Aorta (tissue), 5 donors: Measurements from ENCODE around the gene SLC39A1. TPM values are rescaled to one million over a fixed set of nuclear protein-coding genes. Genes with fewer than 3 reads are reported as not detected.
"Not testable (repeated sequence)": the region's sequence is repeated elsewhere in the genome, so short reads cannot be mapped to it uniquely, and the experiment has no call there.

Experiments used
- ATAC-seq: fragments of 200-7000 bp; cut with Tn5 transposase; one replicate; pipeline ENCODE4 v1.9.1; 2022; ENCODE audit warnings: moderate library complexity; ENCODE audit not compliant: low FRiP score
- DNase-seq, 2 donors: peaks; one replicate each; pipeline ENCODE4 v3.0.0-alpha.2; 2020
- H3K27ac ChIP-seq, 2 donors: one replicate each; pipeline ENCODE4 v1.5.1; 2013; ENCODE audit warnings: low read length in 2 of 2, mild to moderate bottlenecking in 2 of 2, moderate library complexity in 2 of 2, control low read depth in 1 of 2, inconsistent platforms in 1 of 2, low read depth in 1 of 2
- H3K27me3 ChIP-seq, 2 donors: one replicate each; pipeline ENCODE4 v1.6.1; 2013; ENCODE audit warnings: control low read depth in 1 of 2, low read length in 1 of 2, mild to moderate bottlenecking in 1 of 2, moderate library complexity in 1 of 2; ENCODE audit not compliant: insufficient read depth in 2 of 2, control insufficient read depth in 1 of 2
- H3K36me3 ChIP-seq, 2 donors: one replicate each; pipeline ENCODE4 v1.6.1; 2013; ENCODE audit warnings: control low read depth in 1 of 2, low read length in 1 of 2, mild to moderate bottlenecking in 1 of 2; ENCODE audit not compliant: insufficient read depth in 2 of 2, control insufficient read depth in 1 of 2
- H3K4me1 ChIP-seq, 2 donors: one replicate each; pipeline ENCODE4 v1.6.1; 2013; ENCODE audit warnings: low read length in 2 of 2, control low read depth in 1 of 2, mild to moderate bottlenecking in 1 of 2, moderate library complexity in 1 of 2; ENCODE audit not compliant: insufficient read depth in 2 of 2, control insufficient read depth in 1 of 2
- H3K4me3 ChIP-seq, 2 donors: one replicate each; pipeline ENCODE4 v1.5.1; 2013; ENCODE audit warnings: low read length in 2 of 2, control low read depth in 1 of 2, mild to moderate bottlenecking in 1 of 2
- H3K9me3 ChIP-seq: one replicate; pipeline ENCODE4 v1.6.1; 2013; ENCODE audit warnings: mild to moderate bottlenecking, low read length; ENCODE audit not compliant: control insufficient read depth
- WGBS, 2 donors: extraction: QIAGEN DNeasy Blood & Tissue Kit; methylation state at CpG; one replicate each; pipeline ENCODE4 v1.1.7; 2013; 5-methylcytosine and 5-hydroxymethylcytosine counted together
- intact Hi-C, 2 donors: fragments of 100-400 bp; cut with DNase I; formaldehyde crosslinking; loops; one replicate each; pipeline versions ENCODE4 v1.14.2 to v1.15.0; 2022
- polyA plus RNA-seq, 2 donors: library from polyadenylated mRNA; stranded (reverse); fragments of 200-250 nt; gene quantifications; one replicate each; pipeline ENCODE4 v1.2.3, GENCODE V29; 2013
- total RNA-seq, 2 donors: library from RNA; stranded (reverse); fragmentation: NEBNext Ultra II Directional; extraction: Animal tissue kit (Norgen Biotek cat#: 25700); gene quantifications; one replicate each; pipeline ENCODE4 v1.2.1, GENCODE V29; 2021
- donor health status: healthy with polysubstance abuse.
- donor health status: Bipolar disorder and iron deficiency.
- donor health status: DM: no; HTN: no; CAD: no.
- donor health status: DM: no; HTN: no; CAD: no.
- donor health status: DM: yes; HTN: yes; CAD: no.

Gene SLC39A1
- total and polyA plus RNA-seq, 4 donors, result 54.5 to 96.7 (median 90.0) TPM

DNA sequence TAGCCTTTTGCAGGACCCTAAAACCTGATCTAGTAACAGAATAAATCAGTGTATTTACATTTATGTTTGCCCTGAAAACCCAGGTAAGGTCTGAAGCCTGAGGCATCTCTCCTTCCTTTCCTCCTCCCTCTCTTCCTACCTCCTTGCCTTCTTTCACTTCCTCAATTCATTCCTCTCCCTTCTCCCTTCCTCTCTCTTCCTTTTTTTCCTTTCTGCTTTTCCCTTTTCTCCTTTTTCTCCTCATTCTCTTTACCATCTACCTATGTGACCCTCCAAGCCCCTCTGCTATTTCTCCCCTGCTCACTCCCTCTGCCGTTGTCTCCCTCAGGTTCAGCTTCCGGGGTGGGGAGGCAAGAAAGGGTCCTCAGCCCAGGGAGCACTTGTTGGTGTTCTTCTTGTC is 18.4 kb upstream of the SLC39A1 start:
- not testable (repeated sequence) for ATAC-seq, H3K4me3 ChIP-seq, H3K4me1 ChIP-seq, H3K36me3 ChIP-seq, H3K9me3 ChIP-seq, DNase-seq, H3K27ac ChIP-seq, H3K27me3 ChIP-seq
- WGBS, 2 donors, result 84 to 89% methylated on average over 2 of the region's 2 CpGs
- intact Hi-C loops, result loop anchor here in 1 of 2 donors (5.0 to 10.0 kb wide), 3 partner anchors 34 to 627 kb away; partner anchors contain the start of genes DENND4B, GATAD2B and S100A9

GRCh38 chr1:153979091-153979490 is 15.8 kb upstream of the SLC39A1 start:
- H3K9me3 ChIP-seq, ATAC-seq, H3K27ac ChIP-seq, H3K36me3 ChIP-seq, H3K4me1 ChIP-seq, H3K27me3 ChIP-seq, intact Hi-C loops, H3K4me3 ChIP-seq: not testable (repeated sequence)
- peak; percentile 9 to 17 for DNase-seq
- WGBS, 2 donors, result 83 to 87% methylated on average over 12 of the region's 12 CpGs

- Histone ChIP-seq H3K4me3 (peak overlapping the region; percentile 70 to 83), H3K9me3 (no peaks in the 10 kb centered on the region), H3K36me3 (peaks cover 0 to 2% of the 10 kb centered on the region in 2 donors), H3K27me3 (no peaks in the 10 kb centered on the region), H3K4me1 (no peaks in the 10 kb centered on the region), H3K27ac (no peak overlapping the region)
- DNase-seq, result no peak
- ATAC-seq, result no peak
- intact Hi-C loops, result no loop called here
- 58 to 62% methylated on average over 9 of the region's 9 CpGs for WGBS, 2 donors
These were observed 15.1 kb upstream of the SLC39A1 start for GRCh38 chr1:153978274-153978909.

- DNase-seq (peak; percentile 94 to 96), ATAC-seq (peak; percentile 95)
- 0% methylated on average over 67 to 75 of the region's 75 CpGs for WGBS, 2 donors
- H3K27me3 ChIP-seq, result no peaks in the 10 kb centered on the region
- H3K9me3 ChIP-seq, result no peaks in the 10 kb centered on the region
- peaks cover 0 to 2% of the 10 kb centered on the region in 2 donors for H3K36me3 ChIP-seq
- H3K4me1 ChIP-seq, result no peaks in the 10 kb centered on the region
- peak within 1 kb of the TSS in 1 of 2 donors; percentile 77 for H3K27ac ChIP-seq
- intact Hi-C loops, result no loop called here
- peak within 1 kb of the TSS; percentile 70 to 83 for H3K4me3 ChIP-seq
These were observed 14.2 kb upstream of the SLC39A1 start, which contains the start of gene JTB for GRCh38 chr1:153977250-153978240. JTB (minus strand) TSS chr1:153977674; CDS start chr1:153977252, 422 bp downstream.

DNA sequence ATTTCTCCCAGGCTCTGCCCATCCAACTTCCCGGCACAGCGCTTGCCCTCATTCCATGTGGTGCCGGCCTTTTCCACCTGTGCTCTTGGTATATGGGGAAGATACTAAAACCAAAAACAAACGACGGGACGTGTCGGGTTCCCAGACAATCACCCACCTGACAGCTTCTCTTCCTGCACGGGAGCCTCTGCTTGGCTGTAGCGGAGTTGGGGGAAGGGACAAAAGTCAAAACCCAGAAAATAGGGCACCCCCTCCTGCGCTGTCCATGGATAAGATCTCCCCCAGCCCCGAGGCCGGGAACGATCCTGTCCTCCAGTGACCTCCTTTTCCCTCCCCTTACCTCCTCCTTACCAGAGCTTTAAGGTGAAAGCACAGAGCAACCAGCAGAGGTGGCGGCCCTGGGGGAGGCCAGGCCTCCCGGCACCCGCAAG is 13.5 kb upstream of the SLC39A1 start:
- H3K9me3 ChIP-seq, result no peaks in the 10 kb centered on the region
- no peaks in the 10 kb centered on the region for H3K4me1 ChIP-seq
- 1% methylated on average over 16 of the region's 16 CpGs for WGBS, 2 donors
- H3K4me3 ChIP-seq, result peak overlapping the region; percentile 58 to 83
- H3K27ac ChIP-seq, result peak overlapping the region in 1 of 2 donors; percentile 45
- peaks cover 0 to 2% of the 10 kb centered on the region in 2 donors for H3K36me3 ChIP-seq
- intact Hi-C loops, result no loop called here
- H3K27me3 ChIP-seq, result no peaks in the 10 kb centered on the region
- ATAC-seq (no peak), DNase-seq (no peak)

DNA sequence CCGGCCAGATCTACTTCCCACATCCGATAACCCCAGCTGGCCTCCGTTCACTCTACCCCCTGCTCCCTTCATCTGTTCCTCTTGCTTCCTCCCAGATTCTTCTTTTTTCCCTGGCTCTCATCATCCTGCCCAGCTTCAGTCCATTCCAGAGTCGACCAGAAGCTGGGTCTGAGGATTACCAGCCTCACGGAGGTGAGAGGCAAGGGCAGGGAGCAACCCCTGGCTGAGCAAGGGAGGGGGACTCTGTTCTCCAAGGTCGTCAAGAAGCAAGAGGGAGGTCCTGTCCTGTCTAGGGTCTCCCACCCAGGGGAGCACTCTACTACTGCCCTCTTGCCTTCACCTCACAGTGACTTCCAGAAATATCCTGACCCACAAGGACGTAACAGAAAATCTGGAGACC is 10.2 kb upstream of the SLC39A1 start:
- Histone ChIP-seq H3K9me3 (no peaks in the 10 kb centered on the region), H3K4me1 (no peaks in the 10 kb centered on the region), H3K27me3 (no peaks in the 10 kb centered on the region), H3K27ac (no peak overlapping the region), H3K36me3 (peaks cover 0 to 2% of the 10 kb centered on the region in 2 donors), H3K4me3 (no peak overlapping the region)
- 67 to 73% methylated on average over 7 of the region's 7 CpGs for WGBS, 2 donors
- intact Hi-C loops, result no loop called here
- no peak for DNase-seq
- no peak for ATAC-seq

GRCh38 chr1:153973071-153973470 is 9.7 kb upstream of the SLC39A1 start:
- Histone ChIP-seq H3K27me3 (no peaks in the 10 kb centered on the region), H3K36me3 (peaks cover 0 to 2% of the 10 kb centered on the region in 2 donors), H3K4me3 (no peak overlapping the region), H3K27ac (no peak overlapping the region), H3K4me1 (no peaks in the 10 kb centered on the region), H3K9me3 (no peaks in the 10 kb centered on the region)
- intact Hi-C loops, result no loop called here
- 88 to 98% methylated on average over 3 of the region's 3 CpGs for WGBS, 2 donors
- ATAC-seq, result no peak
- DNase-seq, result peak in 1 of 2 donors; percentile 5

DNA sequence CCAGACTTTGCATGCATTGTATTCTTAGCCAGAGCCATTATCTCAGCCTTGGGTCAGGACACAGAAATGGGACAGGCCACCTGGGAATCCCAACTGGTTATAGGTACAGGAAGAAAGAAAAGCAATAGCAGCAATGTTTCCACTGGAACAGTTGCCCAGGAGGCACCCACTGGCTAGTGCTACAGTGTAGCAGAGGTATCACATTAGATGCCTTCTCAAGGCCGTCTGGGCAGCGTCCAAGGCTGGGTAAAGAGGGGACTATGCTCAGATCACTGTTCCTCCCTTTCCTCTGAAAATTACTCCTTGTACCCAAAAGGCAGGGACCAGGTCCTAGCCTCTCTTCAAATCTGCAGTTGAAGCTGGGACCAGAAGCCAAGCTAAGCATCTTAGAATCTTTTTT is 7.0 kb upstream of the SLC39A1 start:
- WGBS, 2 donors, result 85 to 96% methylated on average over 2 of the region's 2 CpGs

More for the DNA sequence above, 7.0 kb upstream of the SLC39A1 start:
- DNase-seq, result peak in 1 of 2 donors; percentile 17
- H3K4me1 ChIP-seq, result no peaks in the 10 kb centered on the region
- H3K36me3 ChIP-seq, result peaks cover 0 to 2% of the 10 kb centered on the region in 2 donors
- no peaks in the 10 kb centered on the region for H3K27me3 ChIP-seq
- ATAC-seq, result no peak
- H3K27ac ChIP-seq, result no peak overlapping the region
- no peaks in the 10 kb centered on the region for H3K9me3 ChIP-seq
- intact Hi-C loops, result no loop called here
- H3K4me3 ChIP-seq, result no peak overlapping the region
